GM12872 (cell line): ENCODE results near the gene TLK2.

Source experiments
- TF ChIP-seq, protein P1 (sequence below): IDR thresholded peaks from 3 replicates; pipeline ENCODE4 v1.5.1; 2011; ENCODE audit warnings: low read depth, mild to moderate bottlenecking, low read length, moderate library complexity; ENCODE audit not compliant: insufficient read depth

Gene TLK2

DNA sequence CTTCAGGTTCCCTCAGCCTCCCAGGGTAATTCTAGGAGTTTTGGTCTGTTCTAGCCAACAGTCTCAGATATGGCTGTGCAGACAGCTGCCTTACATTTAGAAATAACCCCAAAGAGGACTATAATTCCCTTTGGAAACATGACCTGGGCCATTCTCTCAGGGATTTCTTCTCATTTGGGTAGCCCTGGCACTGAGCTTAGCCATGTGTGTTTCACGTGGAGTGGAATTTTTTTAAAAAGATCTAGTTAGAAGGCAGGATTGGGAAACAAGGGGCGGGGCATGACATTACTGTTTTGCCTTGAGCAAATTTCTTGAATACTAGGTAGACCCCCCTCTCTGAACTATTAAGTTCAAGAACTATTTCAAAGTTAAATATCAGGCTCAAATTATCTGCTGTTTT is 119.3 kb downstream of the TLK2 start:
- TF ChIP-seq, protein P1, sequence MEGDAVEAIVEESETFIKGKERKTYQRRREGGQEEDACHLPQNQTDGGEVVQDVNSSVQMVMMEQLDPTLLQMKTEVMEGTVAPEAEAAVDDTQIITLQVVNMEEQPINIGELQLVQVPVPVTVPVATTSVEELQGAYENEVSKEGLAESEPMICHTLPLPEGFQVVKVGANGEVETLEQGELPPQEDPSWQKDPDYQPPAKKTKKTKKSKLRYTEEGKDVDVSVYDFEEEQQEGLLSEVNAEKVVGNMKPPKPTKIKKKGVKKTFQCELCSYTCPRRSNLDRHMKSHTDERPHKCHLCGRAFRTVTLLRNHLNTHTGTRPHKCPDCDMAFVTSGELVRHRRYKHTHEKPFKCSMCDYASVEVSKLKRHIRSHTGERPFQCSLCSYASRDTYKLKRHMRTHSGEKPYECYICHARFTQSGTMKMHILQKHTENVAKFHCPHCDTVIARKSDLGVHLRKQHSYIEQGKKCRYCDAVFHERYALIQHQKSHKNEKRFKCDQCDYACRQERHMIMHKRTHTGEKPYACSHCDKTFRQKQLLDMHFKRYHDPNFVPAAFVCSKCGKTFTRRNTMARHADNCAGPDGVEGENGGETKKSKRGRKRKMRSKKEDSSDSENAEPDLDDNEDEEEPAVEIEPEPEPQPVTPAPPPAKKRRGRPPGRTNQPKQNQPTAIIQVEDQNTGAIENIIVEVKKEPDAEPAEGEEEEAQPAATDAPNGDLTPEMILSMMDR = no peak

DNA sequence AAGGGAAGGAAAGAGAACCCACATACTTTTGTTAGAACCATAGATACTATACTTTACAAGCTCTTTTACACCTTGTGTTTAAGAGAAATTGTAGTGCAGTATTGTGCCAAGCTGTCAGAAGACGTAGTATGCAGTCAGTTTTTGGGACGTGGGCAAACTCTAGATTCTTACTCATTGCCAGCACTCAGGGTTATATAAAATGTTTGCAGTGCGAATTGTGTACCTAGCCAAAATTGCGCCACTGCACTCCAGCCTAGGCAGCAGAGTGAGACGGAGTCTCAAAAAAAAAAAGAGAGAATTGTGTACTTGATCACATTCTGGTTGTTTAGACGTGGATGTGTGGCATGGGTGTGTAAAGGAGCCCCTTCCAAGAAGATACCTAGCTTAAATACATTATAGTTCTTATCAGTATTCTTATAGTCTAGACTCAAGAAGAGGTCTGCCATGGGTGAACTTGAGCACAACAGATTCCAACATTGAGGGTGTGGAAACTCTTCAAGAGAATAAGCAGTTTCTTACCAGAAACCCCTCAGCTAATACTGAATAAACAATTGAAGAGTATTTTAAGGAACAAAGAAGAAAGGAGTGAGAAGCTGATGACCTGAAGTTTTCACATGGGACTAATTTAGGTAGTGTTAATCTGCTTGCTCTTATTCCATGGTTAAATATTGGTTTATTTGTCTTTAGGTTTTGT is 121.5 kb downstream of the TLK2 start:
- TF ChIP-seq, protein P1 = no peak

DNA sequence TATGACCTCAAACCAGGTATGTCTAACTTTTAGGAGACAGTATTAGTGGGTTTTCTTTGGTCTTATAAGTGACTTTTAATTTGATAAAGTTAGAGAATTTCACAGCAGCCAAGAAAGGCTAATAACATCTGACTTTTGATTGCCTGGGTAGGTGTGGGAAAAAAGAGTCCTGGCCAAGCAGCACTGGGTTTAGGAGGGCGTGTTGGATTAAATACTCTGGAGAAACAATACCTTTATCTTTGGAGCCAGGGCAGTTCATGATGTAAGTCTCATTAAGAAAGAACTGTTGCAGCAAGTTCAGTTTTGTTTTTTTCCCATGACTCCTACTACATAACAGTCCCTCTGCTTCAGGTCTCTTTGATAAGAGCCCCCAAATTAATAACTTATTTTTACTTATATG is 122.2 kb downstream of the TLK2 start:
- TF ChIP-seq, protein P1 = no peak

DNA sequence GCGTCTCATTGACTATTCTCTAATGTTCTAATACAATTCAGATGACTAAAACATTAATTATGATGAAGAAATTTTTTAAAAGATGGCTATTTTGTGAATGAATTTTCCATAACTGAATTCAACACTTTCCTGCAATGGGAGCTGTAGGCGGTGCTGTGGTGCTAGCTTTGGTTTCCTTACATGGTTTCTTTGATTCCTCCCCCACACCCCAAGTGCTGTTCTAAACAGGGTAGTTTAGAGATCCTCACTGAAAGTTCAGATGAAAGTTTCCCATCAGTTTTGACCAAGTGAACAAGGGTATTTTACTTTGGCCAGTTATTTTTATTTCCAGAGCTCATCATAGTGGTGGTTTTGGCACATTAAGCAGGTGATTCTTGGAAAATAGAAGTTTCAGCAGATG is 122.8 kb downstream of the TLK2 start:
- TF ChIP-seq, protein P1 = no peak

DNA sequence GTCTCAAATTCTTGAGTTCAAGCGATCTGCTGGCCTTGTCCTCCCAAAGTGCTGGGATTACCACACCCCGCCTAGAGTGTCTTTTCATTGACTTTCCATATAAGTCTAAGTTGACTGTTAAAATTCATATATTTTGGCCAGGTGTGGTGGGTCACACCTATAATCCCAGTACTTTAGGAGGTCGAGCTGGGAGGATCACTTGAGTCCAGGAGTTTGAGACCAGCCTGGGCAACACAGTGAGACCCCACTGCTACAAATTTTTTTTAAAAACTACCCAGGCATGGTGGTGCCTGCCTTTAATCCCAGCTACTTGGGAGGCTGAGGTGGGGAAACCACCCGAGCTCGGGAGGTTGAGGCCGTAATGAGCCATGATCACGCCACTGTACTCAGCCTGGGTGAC is 127.0 kb downstream of the TLK2 start:
- TF ChIP-seq, protein P1 = no peak

DNA sequence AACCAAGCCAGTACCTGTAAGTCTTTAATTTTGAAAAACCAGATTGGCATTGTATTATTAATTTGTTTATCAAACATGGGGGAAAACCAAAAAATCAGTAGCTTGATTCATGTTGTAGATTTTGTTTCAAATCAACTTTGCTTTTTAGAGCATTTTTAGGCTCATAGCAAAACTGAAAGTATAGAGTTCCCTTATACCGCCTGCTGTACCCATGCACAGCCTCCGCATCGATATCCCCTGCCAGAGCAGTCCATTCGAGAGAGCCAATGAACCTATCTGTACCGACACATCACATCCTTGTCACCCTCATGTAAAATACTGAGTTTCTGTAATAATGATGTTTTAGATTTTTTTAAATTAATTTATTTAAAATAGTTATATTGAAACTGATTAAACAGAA is 132.7 kb downstream of the TLK2 start:
- TF ChIP-seq, protein P1 = no peak

DNA sequence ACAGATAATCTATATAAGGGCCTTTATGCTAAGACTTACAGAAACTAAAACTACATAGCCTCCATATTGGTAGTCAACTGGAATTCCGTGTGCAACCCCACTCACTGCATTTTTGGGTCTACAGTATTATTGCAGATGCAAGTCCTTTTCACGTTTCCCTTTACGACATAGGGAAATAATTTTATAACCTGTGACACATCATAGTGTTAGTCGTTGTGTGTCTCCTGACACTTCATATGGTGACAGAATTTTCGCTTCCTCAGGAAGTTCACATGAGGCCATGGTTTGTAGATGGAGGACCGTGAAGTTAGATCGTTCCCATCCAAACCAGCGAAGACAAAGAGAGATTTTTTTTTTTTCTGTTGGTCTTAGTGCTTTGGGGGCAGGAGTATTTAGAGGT is 133.1 kb downstream of the TLK2 start:
- TF ChIP-seq, protein P1 = no peak
